Stomach smooth muscle (tissue), 2 donors: Measurements from ENCODE around the gene KCNH4.
"Not testable (repeated sequence)": the region's sequence is repeated elsewhere in the genome, so short reads cannot be mapped to it uniquely, and the experiment has no call there.

Source experiments
- H3K27ac ChIP-seq: one replicate; pipeline ENCODE4 v1.7.0; 2013; ENCODE audit warnings: mild to moderate bottlenecking, low read length, inconsistent platforms
- H3K27me3 ChIP-seq, 2 donors: one replicate each; pipeline ENCODE4 v1.7.0; 2013; ENCODE audit warnings: low read length in 2 of 2; ENCODE audit not compliant: insufficient read depth in 2 of 2, control insufficient read depth in 1 of 2
- H3K36me3 ChIP-seq, 2 donors: one replicate each; pipeline ENCODE4 v1.7.0; 2013; ENCODE audit warnings: low read length in 2 of 2; ENCODE audit not compliant: control insufficient read depth in 2 of 2, insufficient read depth in 2 of 2
- H3K4me1 ChIP-seq: one replicate; pipeline ENCODE4 v1.7.0; 2013; ENCODE audit warnings: low read length; ENCODE audit not compliant: control insufficient read depth, insufficient read depth
- H3K4me3 ChIP-seq, 2 donors: one replicate each; pipeline ENCODE4 v1.7.0; 2013; ENCODE audit warnings: low read length in 2 of 2
- H3K9ac ChIP-seq, 2 donors: one replicate each; pipeline ENCODE4 v1.7.0; 2013; ENCODE audit warnings: low read length in 2 of 2, mild to moderate bottlenecking in 1 of 2
- H3K9me3 ChIP-seq, 2 donors: one replicate each; pipeline ENCODE4 v1.7.0; 2013; ENCODE audit warnings: low read length in 2 of 2; ENCODE audit not compliant: control insufficient read depth in 2 of 2
- donor health status: healthy.
- donor health status: Pancreatic carcinoma.

The KCNH4 gene

DNA sequence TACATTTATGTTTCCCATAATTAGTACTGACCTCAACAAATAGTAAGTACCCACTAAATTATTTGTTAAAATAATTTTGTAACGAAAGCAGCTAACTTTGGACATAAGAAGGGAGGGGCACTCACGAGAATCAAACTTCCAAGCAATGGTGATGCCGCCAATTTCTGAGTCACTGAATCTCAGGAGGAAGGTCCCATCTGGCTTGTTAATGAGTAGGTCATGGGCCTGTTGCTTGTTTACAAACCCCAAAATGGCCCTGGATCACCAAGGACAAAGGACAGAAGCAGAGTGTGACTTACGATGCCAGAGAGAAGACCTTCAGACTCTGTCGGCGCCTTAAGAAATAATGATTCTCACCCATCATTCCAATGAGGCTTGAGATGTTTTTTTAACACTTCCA is 29.1 kb upstream of the KCNH4 start:
- Histone ChIP-seq H3K4me1 (peaks cover 4% of the 10 kb centered on the region), H3K4me3 (no peak overlapping the region), H3K27ac (no peak overlapping the region), H3K9ac (no peak overlapping the region), H3K36me3 (peaks cover 42 to 55% of the 10 kb centered on the region in 2 donors), H3K9me3 (no peaks in the 10 kb centered on the region), H3K27me3 (no peaks in the 10 kb centered on the region)

DNA sequence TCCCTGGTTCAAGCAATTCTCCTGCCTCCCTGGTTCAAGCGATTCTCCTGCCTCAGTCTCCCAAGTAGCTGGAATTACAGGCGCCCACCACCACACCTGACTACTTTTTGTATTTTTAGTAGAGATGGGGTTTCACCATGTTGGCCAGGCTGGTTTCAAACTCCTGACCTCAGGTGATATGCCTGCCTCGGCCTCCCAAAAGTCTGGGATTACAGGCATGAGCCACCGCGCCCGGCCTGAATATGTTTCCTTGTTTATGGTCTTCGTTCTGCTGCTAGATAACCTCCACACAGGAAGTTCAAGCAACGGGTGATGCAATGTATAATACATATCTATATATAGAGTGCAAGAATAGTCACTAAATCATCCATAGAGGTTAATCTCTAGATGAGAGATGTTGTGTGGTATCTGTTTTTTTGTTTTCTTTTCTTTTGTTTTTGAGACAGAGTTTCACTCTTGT is 25.2 kb upstream of the KCNH4 start:
- not testable (repeated sequence) for H3K27me3 ChIP-seq, H3K9ac ChIP-seq, H3K27ac ChIP-seq, H3K4me3 ChIP-seq, H3K4me1 ChIP-seq, H3K9me3 ChIP-seq
- peaks cover 44 to 50% of the 10 kb centered on the region in 2 donors for H3K36me3 ChIP-seq

DNA sequence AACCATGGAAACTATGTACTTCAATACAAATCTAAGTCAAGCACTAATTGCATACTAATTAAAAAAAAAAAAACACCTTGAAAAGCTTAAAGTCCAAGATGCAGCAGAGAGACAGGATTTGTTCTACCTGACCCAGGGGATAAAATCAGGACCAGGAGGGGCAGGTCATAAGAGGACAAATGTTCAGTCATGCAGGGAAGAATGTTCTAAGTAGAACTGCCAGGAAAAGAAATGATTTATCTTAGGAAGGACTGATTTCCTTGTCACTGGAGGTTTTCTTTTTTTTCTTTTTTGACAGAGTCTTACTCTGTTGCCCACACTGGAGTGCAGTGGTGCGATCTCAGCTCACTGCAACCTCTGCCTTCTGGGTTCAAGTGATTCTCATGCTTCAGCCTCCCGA is 22.4 kb upstream of the KCNH4 start:
- Histone ChIP-seq H3K27me3 (no peaks in the 10 kb centered on the region), H3K9ac (no peak overlapping the region), H3K4me3 (no peak overlapping the region), H3K36me3 (peaks cover 35 to 47% of the 10 kb centered on the region in 2 donors), H3K4me1 (no peaks in the 10 kb centered on the region), H3K9me3 (no peaks in the 10 kb centered on the region), H3K27ac (no peak overlapping the region)

DNA sequence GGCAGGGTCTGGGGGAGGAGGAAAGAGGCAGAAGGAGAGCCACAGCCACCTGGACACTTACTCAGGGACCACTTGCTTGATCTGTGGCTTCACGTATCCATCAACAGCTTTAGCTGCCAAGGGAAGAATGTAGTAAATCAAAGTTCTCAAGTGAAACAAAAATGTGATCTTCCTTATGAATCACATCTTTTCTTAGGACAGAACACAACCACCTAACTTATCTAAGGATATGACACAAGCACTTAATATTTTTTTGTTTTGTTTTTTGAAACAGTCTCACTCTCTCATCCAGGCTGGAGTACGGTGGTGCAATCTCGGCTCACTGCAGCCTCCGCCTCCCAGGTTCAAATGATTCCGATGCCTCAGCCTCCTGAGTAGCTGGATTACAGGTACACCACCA is 21.8 kb upstream of the KCNH4 start:
- Histone ChIP-seq H3K9me3 (no peaks in the 10 kb centered on the region), H3K4me1 (no peaks in the 10 kb centered on the region), H3K27me3 (no peaks in the 10 kb centered on the region), H3K4me3 (no peak overlapping the region), H3K27ac (no peak overlapping the region), H3K36me3 (peaks cover 35 to 47% of the 10 kb centered on the region in 2 donors), H3K9ac (no peak overlapping the region)

DNA sequence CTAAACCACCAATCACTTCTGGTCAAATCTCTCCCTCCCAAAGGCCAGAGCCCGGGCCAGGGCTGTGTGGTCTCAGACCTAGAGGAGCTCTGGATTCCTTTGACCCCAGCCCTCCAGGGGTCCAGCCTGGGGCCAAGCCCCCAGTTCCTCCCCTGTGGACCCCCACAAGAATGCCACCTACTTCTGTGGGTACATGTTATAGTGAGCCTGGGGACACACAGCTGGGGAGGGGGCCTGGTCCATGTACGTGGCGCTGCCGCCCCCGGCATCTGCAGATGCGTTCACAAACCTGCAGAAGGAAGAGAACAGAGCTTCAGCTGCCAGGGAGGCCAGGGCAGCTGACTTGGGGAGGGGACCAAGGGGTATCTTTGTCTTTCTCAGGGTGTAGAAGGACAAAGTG is 21.2 kb upstream of the KCNH4 start:
- Histone ChIP-seq H3K4me3 (no peak overlapping the region), H3K9ac (no peak overlapping the region), H3K27ac (no peak overlapping the region), H3K36me3 (peaks cover 30 to 43% of the 10 kb centered on the region in 2 donors), H3K9me3 (no peaks in the 10 kb centered on the region), H3K4me1 (no peaks in the 10 kb centered on the region), H3K27me3 (no peaks in the 10 kb centered on the region)

DNA sequence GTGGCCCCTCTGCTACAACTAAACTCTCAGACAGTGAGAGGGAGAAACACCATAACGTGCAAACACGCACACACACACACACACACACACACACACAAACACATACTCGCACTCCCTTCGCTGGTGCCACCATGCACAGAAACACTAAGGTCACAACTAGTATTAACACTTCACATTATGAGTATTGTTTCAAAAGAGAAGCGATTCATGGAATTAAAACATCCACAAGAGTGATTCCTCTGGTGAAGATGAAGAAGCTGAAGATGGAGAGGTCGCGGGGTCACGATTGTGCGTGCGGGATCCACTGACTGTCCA is 20.5 kb upstream of the KCNH4 start:
- Histone ChIP-seq H3K4me1 (no peaks in the 10 kb centered on the region), H3K4me3 (no peak overlapping the region), H3K36me3 (peaks cover 30 to 41% of the 10 kb centered on the region in 2 donors), H3K9me3 (no peaks in the 10 kb centered on the region), H3K9ac (no peak overlapping the region), H3K27me3 (no peaks in the 10 kb centered on the region), H3K27ac (peak overlapping the region; percentile 18)

DNA sequence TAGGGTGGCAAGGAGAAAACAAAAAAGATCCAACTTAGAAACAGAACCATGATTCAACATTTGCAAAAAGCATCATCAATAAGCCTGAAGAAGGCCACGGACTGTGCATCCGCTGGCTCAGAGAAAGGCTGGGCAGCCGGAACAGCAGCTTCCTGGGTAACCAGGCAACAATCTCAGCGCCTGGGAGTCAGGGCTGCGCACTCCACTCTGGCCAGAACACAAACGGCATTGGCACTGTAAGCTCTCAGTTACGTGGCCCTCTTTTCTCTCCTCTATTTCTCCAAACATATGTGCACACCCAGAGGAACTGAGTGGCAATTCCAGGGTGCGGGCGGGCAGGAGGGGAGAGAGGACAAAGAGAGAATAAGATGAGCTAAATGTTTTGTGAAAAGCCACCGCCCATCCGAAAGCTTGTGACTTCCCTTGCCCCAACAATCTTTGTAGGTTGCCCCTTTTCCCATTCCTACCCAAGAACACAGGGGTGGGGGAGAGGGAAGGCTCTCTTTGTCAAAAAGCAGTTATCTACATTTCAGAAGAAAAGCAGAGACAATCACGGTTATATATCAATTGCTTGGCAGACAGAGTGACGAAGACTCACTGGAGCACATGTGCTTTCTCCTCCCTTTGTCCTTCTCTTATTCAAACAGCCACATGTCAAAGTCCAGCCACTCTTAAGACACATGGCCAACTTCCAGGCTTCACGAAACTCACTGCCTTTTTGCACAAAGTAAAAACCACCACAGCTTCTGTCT is 19.9 kb upstream of the KCNH4 start:
- Histone ChIP-seq H3K27me3 (no peaks in the 10 kb centered on the region), H3K4me3 (no peak overlapping the region), H3K27ac (peak overlapping the region; percentile 18), H3K36me3 (peaks cover 30 to 40% of the 10 kb centered on the region in 2 donors), H3K4me1 (no peaks in the 10 kb centered on the region), H3K9me3 (no peaks in the 10 kb centered on the region), H3K9ac (no peak overlapping the region)

DNA sequence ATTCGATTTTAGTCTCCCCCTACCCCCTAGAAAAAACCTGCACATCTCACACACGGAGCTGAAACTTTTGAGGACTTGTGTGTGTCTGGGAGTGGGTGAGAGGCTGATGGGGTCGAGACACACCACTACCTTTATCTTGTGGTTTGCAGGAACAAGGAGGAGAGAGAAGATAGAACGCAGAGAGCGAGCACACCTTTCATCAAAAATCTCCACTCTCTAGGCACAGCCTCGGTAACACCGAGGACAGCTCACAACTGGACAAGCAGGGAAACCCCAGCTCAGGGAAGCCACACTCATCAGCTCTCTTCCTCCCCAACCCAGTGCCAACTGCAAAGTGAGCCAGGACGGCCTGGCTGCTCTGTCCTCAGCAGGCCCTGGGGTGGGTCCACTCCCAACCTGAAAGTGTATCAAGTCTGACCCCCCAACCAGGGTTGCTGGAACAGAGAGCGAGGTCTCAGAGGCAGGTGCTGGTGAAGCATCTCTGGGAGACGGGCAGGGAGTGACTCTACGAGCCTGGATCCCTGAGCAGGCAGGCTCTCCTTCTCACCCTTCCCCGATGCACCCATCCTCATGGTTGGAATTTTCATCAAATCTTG is 18.6 kb upstream of the KCNH4 start:
- H3K4me1 ChIP-seq: peaks cover 2% of the 10 kb centered on the region
- H3K9ac ChIP-seq: no peak overlapping the region
- peaks cover 26 to 29% of the 10 kb centered on the region in 2 donors for H3K36me3 ChIP-seq
- H3K27me3 ChIP-seq: no peaks in the 10 kb centered on the region
- no peak overlapping the region for H3K27ac ChIP-seq
- H3K9me3 ChIP-seq: no peaks in the 10 kb centered on the region
- H3K4me3 ChIP-seq: no peak overlapping the region

DNA sequence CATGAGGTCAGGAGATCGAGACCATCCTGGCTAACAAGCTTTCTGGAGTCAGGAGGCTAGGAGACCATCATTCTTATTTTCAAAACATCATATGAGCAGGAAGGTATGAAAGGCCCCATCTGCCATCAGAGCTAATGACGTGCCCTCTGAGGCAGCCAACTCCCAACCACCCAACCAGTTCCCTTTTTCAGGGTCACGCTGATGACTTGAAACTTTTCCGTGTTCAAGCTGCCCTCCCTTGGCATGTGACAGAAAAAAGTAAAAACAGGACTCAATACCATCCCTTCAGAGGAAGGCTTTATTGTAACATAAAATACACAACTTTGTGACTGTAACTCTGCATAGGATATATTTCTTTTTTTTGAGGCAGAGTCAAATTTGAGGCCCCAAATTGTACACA is 18.0 kb upstream of the KCNH4 start:
- Histone ChIP-seq H3K4me3 (no peak overlapping the region), H3K4me1 (peaks cover 6% of the 10 kb centered on the region), H3K36me3 (peaks cover 23 to 24% of the 10 kb centered on the region in 2 donors), H3K27ac (no peak overlapping the region), H3K9me3 (no peaks in the 10 kb centered on the region), H3K27me3 (no peaks in the 10 kb centered on the region), H3K9ac (no peak overlapping the region)

DNA sequence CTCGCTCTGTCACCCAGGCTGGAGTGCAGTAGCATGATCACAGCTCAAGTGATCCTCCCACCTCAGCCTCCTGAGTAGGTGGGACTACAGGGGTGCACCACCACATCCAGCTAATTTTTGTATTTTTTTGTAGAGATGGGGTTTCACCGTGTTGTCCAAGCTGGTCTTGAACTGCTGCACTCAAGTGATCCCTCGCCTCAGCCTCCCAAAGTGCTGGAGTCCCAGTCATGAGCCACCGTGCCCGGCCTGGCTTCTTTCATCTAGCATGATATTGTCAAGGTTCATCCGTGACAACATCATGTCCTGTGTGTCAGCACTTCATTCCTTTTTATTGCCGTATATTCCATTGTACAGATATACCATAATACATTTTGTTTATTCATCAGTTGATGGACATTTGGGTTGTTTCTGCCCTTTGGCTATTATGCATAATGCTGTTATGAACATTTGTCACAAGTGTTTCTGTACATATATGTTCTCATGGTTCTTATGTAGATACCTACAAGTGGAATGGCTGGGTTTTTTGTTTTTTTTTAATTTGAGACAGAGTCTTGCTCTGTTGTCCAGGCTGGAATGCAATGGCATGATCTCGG is 16.7 kb upstream of the KCNH4 start:
- H3K9me3 ChIP-seq: no peaks in the 10 kb centered on the region
- peaks cover 18% of the 10 kb centered on the region for H3K4me1 ChIP-seq
- no peak overlapping the region for H3K4me3 ChIP-seq
- H3K27ac ChIP-seq: no peak overlapping the region
- H3K36me3 ChIP-seq: peaks cover 15 to 22% of the 10 kb centered on the region in 2 donors
- no peak overlapping the region for H3K9ac ChIP-seq
- no peaks in the 10 kb centered on the region for H3K27me3 ChIP-seq
